SK-N-SH (cell line): ENCODE data around the gene METTL26. TPM values are rescaled to one million over a fixed set of nuclear protein-coding genes. Genes with fewer than 3 reads are reported as not detected.

Source experiments
- CTCF ChIA-PET: fragments of 300-600, 350-600 bp; formaldehyde crosslinking; extraction: SDS; loops from one replicate; lab custom pipeline; 2021; lab: Yijun Ruan, JAX
- POLR2A ChIA-PET: fragments of 350-600 bp; sonication (Branson Sonifier 250); formaldehyde crosslinking; extraction: SDS; loops from one replicate; lab custom pipeline; 2020; ENCODE audit warnings: antibody characterized with exemption, inconsistent platforms; lab: Yijun Ruan, JAX
- DNase-seq: peaks from one replicate; pipeline ENCODE4 v3.0.0; 2012
- H2AFZ ChIP-seq: fragments of 200-600 bp; sonication (generic); 2 replicates; pipeline ENCODE4 v1.8.1; 2016; ENCODE audit warnings: antibody characterized with exemption, mild to moderate bottlenecking, low read depth
- H3F3A ChIP-seq: fragments of 200-600 bp; sonication (generic); replicated peaks from 2 replicates; pipeline ENCODE3; 2016; ENCODE audit warnings: antibody characterized with exemption, mild to moderate bottlenecking; ENCODE audit not compliant: insufficient read depth
- H3K27ac ChIP-seq, 2 experiments: fragments of 200-500 bp in 1 of 2; fragments of 200-600 bp in 1 of 2; sonication (Bioruptor generic) in 1 of 2; sonication (generic), shearing (Covaris generic) in 1 of 2; 2 replicates each; pipeline versions ENCODE4 v1.5.1 to v1.6.1; 2014 to 2016; ENCODE audit warnings: low read depth in 2 of 2, inconsistent platforms in 1 of 2, low read length in 1 of 2, mild to moderate bottlenecking in 1 of 2, mixed read lengths in 1 of 2
- H3K27me3 ChIP-seq: fragments of 200-600 bp; sonication (generic), shearing (Covaris generic); 2 replicates; pipeline ENCODE4 v1.6.1; 2016; ENCODE audit warnings: mixed run types; ENCODE audit not compliant: insufficient read depth
- H3K36me3 ChIP-seq, 2 experiments: fragments of 200-500 bp in 1 of 2; fragments of 200-600 bp in 1 of 2; sonication (Bioruptor generic) in 1 of 2; sonication (generic) in 1 of 2; replicated peaks in 1 of 2; 2 replicates each; pipeline versions ENCODE3 to v1.5.1; 2014 to 2016; ENCODE audit warnings: low read length in 1 of 2, mild to moderate bottlenecking in 1 of 2; ENCODE audit not compliant: insufficient read depth in 2 of 2, control insufficient read depth in 1 of 2
- H3K4me1 ChIP-seq, 2 experiments: fragments of 200-500 bp in 1 of 2; fragments of 200-600 bp in 1 of 2; sonication (Bioruptor generic) in 1 of 2; sonication (generic), shearing (Covaris generic) in 1 of 2; 2 replicates each; pipeline versions ENCODE4 v1.5.1 to v1.6.1; 2014 to 2016; ENCODE audit warnings: low read depth in 1 of 2, low read length in 1 of 2, mixed run types in 1 of 2; ENCODE audit not compliant: insufficient read depth in 2 of 2, control insufficient read depth in 1 of 2
- H3K4me2 ChIP-seq: fragments of 200-600 bp; sonication (generic), shearing (Covaris generic); 2 replicates; pipeline ENCODE4 v1.6.1; 2017; ENCODE audit warnings: mixed run types
- H3K4me3 ChIP-seq, 2 experiments: fragments of 200-500 bp in 1 of 2; fragments of 200-600 bp in 1 of 2; sonication (Bioruptor generic) in 1 of 2; sonication (generic), shearing (Covaris generic) in 1 of 2; 2 replicates each; pipeline versions ENCODE4 v1.5.1 to v1.8.1; 2014 to 2016; ENCODE audit warnings: low read depth in 2 of 2, inconsistent platforms in 1 of 2, low read length in 1 of 2, mild to moderate bottlenecking in 1 of 2, mixed read lengths in 1 of 2, moderate library complexity in 1 of 2
- H3K79me2 ChIP-seq: fragments of 200-600 bp; sonication (generic); 2 replicates; pipeline ENCODE4 v1.8.1; 2017; ENCODE audit warnings: mild to moderate bottlenecking; ENCODE audit not compliant: insufficient read depth
- H3K9ac ChIP-seq: fragments of 200-600 bp; sonication (generic); 2 replicates; pipeline ENCODE4 v1.6.1; 2017; ENCODE audit warnings: mixed run types
- H3K9me2 ChIP-seq: fragments of 200-600 bp; sonication (generic); 2 replicates; pipeline ENCODE4 v1.6.1; 2017; ENCODE audit warnings: mixed run types
- H3K9me3 ChIP-seq: fragments of 200-600 bp; sonication (generic); 2 replicates; pipeline ENCODE4 v1.6.1; 2017; ENCODE audit warnings: mixed run types, mild to moderate bottlenecking, moderate library complexity
- H4K20me1 ChIP-seq: fragments of 200-600 bp; sonication (generic); 2 replicates; pipeline ENCODE4 v1.6.1; 2017; ENCODE audit warnings: mild to moderate bottlenecking, mixed run types; ENCODE audit not compliant: insufficient read depth
- ELF1 ChIP-seq: IDR thresholded peaks from 2 replicates; pipeline ENCODE4 v1.4.0; 2012
- EP300 ChIP-seq, 2 experiments: IDR thresholded peaks; 2 replicates each; pipeline versions ENCODE4 v1.4.0 to v1.6.1; 2012; ENCODE audit warnings: borderline replicate concordance in 1 of 2, low read depth in 1 of 2, low read length in 1 of 2
- EZH2phosphoT487 ChIP-seq: fragments of 200-600 bp; sonication (generic); IDR thresholded peaks from 2 replicates; pipeline ENCODE4 v1.6.1; 2017; ENCODE audit warnings: low read depth, mixed run types, mild to moderate bottlenecking, antibody characterized with exemption, moderate library complexity, borderline replicate concordance
- FOSL2 ChIP-seq: IDR thresholded peaks from 2 replicates; pipeline ENCODE4 v1.4.0; 2012; ENCODE audit warnings: low read depth, mild to moderate bottlenecking, moderate library complexity, borderline replicate concordance
- FOXM1 ChIP-seq: IDR thresholded peaks from 2 replicates; pipeline ENCODE4 v1.4.0; 2012; ENCODE audit warnings: low read depth, mild to moderate bottlenecking
- GABPA ChIP-seq: IDR thresholded peaks from 2 replicates; pipeline ENCODE4 v1.4.0; 2012; ENCODE audit warnings: low read depth, mild to moderate bottlenecking
- NFIC ChIP-seq: IDR thresholded peaks from 2 replicates; pipeline ENCODE4 v1.4.0; 2012; ENCODE audit warnings: borderline replicate concordance
- RFX5 ChIP-seq: IDR thresholded peaks from 2 replicates; pipeline ENCODE4 v1.6.1; 2012; ENCODE audit warnings: mild to moderate bottlenecking, improper control_type of control experiment, low read length
- RXRA ChIP-seq: IDR thresholded peaks from 2 replicates; pipeline ENCODE4 v1.4.0; 2012; ENCODE audit warnings: low read depth, mild to moderate bottlenecking, borderline replicate concordance
- SMC3 ChIP-seq: IDR thresholded peaks from 2 replicates; pipeline ENCODE4 v1.6.1; 2012; ENCODE audit warnings: low read depth, low read length, improper control_type of control experiment
- TAF1 ChIP-seq: IDR thresholded peaks from 2 replicates; pipeline ENCODE4 v1.6.1; 2012; ENCODE audit warnings: low read depth, mild to moderate bottlenecking, low read length, moderate library complexity, borderline replicate concordance
- TEAD4 ChIP-seq: IDR thresholded peaks from 2 replicates; pipeline ENCODE4 v1.4.0; 2012; ENCODE audit warnings: mild to moderate bottlenecking, borderline replicate concordance; ENCODE audit not compliant: insufficient read depth
- YY1 ChIP-seq: IDR thresholded peaks from 2 replicates; pipeline ENCODE4 v1.4.0; 2012; ENCODE audit warnings: low read depth, mild to moderate bottlenecking
- WGBS: methylation state at CpG from one replicate; pipeline ENCODE4 v1.1.6; 2017; ENCODE audit warnings: low lambda C conversion rate; 5-methylcytosine and 5-hydroxymethylcytosine counted together
- polyA plus RNA-seq, 3 experiments: library from polyadenylated mRNA; depleted of rRNA; stranded (reverse); fragments of >200 nt; gene quantifications; 2 replicates each; pipeline ENCODE4 v1.2.3, GENCODE V29; 2012
- TF ChIP-seq, protein P1 (sequence below): IDR thresholded peaks from 2 replicates; pipeline ENCODE4 v1.4.0; 2012; ENCODE audit warnings: low read depth, borderline replicate concordance
- TF ChIP-seq, protein P2 (sequence below): IDR thresholded peaks from 2 replicates; pipeline ENCODE4 v1.4.0; 2012; ENCODE audit warnings: low read depth, borderline replicate concordance
- TF ChIP-seq, protein P3 (sequence below): fragments of 150-350 bp; IDR thresholded peaks from 2 replicates; pipeline ENCODE4 v1.6.1; 2016; ENCODE audit warnings: mild to moderate bottlenecking, low read depth, low read length
- TF ChIP-seq, protein P4 (sequence below): IDR thresholded peaks from 2 replicates; pipeline ENCODE4 v1.4.0; 2012; ENCODE audit warnings: low read depth
- TF ChIP-seq, protein P5 (sequence below): fragments of 150-350 bp; IDR thresholded peaks from 2 replicates; pipeline ENCODE4 v1.6.1; 2017; ENCODE audit warnings: antibody characterized with exemption, low read length, low read depth, borderline replicate concordance

Gene METTL26
- polyA plus RNA-seq, 1 of the 3 experiments (the other 2 are of a cell fraction) = 167 TPM

DNA sequence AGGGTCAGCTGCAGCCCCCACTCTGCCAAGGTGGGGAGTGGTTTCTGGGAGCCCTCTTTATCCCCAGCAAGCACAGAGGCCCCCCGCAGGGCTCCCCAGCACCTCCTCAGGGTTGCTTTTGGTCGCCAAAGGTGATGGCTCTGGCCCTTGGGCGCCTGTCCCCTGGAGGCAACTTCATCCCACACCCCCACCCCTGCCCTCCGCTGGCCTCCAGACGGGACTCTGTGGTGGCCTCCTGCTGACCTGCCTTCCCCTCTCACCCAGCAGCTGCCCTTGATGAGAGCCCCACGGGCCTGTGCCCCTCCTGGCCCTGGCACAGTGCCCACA, 24.0 kb upstream of the METTL26 start:
- Histone ChIP-seq H3K79me2 (no peaks in the 10 kb centered on the region), H3K9ac (no peak overlapping the region), H3K36me3 (peaks cover 0 to 49% of the 10 kb centered on the region in 2 experiments), H3K4me3 (peak overlapping the region in 1 of 2 experiments; percentile 40; a peak in 2 of 4 replicates), H3K9me2 (no peaks in the 10 kb centered on the region), H2AFZ (0 out of 2 replicates have a peak overlapping the region, but pooled peaks have one; percentile 37), H4K20me1 (no peaks in the 10 kb centered on the region), H3K4me1 (peaks cover 3 to 35% of the 10 kb centered on the region in 2 experiments; a peak in 3 of 4 replicates), H3K4me2 (peak overlapping the region; percentile 63; the same call in 1 of the 2 replicates), H3K27me3 (no peaks in the 10 kb centered on the region), H3F3A (no peaks in the 10 kb centered on the region), H3K9me3 (no peaks in the 10 kb centered on the region), H3K27ac (peak overlapping the region; percentile 45 to 96)
- no peak for DNase-seq
- ChIA-PET POLR2A (interaction anchor here (1.0 to 1.5 kb wide), 5 partner anchors 8 to 71 kb away, joined by 3 to 13 read pairs (median 4); partner anchors contain the start of genes METRN, METTL26 and STUB1), CTCF (interaction anchor here (0.7 to 6.7 kb wide), 13 partner anchors 10 to 88 kb away, joined by 3 to 92 read pairs (median 5); partner anchors contain the start of genes MCRIP2, RHBDL1, STUB1 and WDR24)
- TF ChIP-seq FOXM1 (no peak), ELF1 (no peak), SMC3 (no peak), NFIC (no peak), FOSL2 (no peak), GABPA (no peak), YY1 (no peak), TAF1 (no peak), RXRA (no peak)
- TF ChIP-seq, protein P1, sequence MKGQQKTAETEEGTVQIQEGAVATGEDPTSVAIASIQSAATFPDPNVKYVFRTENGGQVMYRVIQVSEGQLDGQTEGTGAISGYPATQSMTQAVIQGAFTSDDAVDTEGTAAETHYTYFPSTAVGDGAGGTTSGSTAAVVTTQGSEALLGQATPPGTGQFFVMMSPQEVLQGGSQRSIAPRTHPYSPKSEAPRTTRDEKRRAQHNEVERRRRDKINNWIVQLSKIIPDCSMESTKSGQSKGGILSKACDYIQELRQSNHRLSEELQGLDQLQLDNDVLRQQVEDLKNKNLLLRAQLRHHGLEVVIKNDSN = no peak
- WGBS = 49% methylated on average over 5 of the region's 6 CpGs

DNA sequence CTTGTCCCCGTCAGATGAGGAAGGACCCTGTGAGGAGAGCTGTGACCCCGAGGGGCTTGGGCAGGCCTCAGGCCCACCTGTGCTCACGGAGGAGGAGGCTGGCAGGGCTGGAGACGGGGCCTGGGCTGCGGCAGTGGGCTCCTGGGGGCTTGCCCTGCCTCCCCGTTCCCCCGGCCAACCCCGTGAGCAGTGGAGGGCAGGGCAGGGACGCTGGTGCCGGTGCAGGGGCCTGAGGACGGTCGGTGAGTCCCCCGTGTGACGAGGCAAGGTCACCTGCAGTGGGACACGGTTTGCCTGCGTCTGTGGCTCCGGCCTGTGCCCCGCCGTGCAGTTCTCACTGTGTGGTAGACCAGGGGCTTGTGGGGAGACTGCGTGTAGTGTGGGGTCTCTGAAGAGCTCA, 23.5 kb upstream of the METTL26 start:
- TF ChIP-seq TAF1 (no peak), EZH2phosphoT487 (no peak), GABPA (no peak), EP300 (IDR thresholded peaks at IDR 0.05; ENCODE audit: borderline replicate concordance in 1 of 2, low read depth in 1 of 2, low read length in 1 of 2) (no peak), FOXM1 (no peak), RXRA (no peak), ELF1 (no peak), NFIC (no peak), FOSL2 (no peak), TEAD4 (no peak), RFX5 (no peak)
- TF ChIP-seq, protein P2, sequence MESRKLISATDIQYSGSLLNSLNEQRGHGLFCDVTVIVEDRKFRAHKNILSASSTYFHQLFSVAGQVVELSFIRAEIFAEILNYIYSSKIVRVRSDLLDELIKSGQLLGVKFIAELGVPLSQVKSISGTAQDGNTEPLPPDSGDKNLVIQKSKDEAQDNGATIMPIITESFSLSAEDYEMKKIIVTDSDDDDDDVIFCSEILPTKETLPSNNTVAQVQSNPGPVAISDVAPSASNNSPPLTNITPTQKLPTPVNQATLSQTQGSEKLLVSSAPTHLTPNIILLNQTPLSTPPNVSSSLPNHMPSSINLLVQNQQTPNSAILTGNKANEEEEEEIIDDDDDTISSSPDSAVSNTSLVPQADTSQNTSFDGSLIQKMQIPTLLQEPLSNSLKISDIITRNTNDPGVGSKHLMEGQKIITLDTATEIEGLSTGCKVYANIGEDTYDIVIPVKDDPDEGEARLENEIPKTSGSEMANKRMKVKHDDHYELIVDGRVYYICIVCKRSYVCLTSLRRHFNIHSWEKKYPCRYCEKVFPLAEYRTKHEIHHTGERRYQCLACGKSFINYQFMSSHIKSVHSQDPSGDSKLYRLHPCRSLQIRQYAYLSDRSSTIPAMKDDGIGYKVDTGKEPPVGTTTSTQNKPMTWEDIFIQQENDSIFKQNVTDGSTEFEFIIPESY = no peak
- TF ChIP-seq, protein P3, sequence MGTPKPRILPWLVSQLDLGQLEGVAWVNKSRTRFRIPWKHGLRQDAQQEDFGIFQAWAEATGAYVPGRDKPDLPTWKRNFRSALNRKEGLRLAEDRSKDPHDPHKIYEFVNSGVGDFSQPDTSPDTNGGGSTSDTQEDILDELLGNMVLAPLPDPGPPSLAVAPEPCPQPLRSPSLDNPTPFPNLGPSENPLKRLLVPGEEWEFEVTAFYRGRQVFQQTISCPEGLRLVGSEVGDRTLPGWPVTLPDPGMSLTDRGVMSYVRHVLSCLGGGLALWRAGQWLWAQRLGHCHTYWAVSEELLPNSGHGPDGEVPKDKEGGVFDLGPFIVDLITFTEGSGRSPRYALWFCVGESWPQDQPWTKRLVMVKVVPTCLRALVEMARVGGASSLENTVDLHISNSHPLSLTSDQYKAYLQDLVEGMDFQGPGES = no peak
- TF ChIP-seq, protein P4, sequence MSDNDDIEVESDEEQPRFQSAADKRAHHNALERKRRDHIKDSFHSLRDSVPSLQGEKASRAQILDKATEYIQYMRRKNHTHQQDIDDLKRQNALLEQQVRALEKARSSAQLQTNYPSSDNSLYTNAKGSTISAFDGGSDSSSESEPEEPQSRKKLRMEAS = no peak
- TF ChIP-seq, protein P5, sequence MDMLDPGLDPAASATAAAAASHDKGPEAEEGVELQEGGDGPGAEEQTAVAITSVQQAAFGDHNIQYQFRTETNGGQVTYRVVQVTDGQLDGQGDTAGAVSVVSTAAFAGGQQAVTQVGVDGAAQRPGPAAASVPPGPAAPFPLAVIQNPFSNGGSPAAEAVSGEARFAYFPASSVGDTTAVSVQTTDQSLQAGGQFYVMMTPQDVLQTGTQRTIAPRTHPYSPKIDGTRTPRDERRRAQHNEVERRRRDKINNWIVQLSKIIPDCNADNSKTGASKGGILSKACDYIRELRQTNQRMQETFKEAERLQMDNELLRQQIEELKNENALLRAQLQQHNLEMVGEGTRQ = no peak
- peak overlapping the region in 1 of 2 experiments; percentile 96; a peak in 2 of 4 replicates for H3K27ac ChIP-seq
- no peak overlapping the region; a peak in 1 of 4 replicates for H3K4me3 ChIP-seq
- H3K27me3 ChIP-seq = no peaks in the 10 kb centered on the region
- H3K36me3 ChIP-seq = peaks cover 0 to 54% of the 10 kb centered on the region in 2 experiments
- ChIA-PET CTCF (interaction anchor here (0.7 to 6.7 kb wide), 13 partner anchors 8 to 88 kb away, joined by 3 to 92 read pairs (median 4); partner anchors contain the start of genes MCRIP2, RHBDL1, RHOT2 and STUB1), POLR2A (interaction anchor here (0.8 to 1.5 kb wide), 5 partner anchors 8 to 56 kb away, joined by 3 to 13 read pairs (median 4); partner anchors contain the start of genes METRN and METTL26)
- no peak overlapping the region for H3K9ac ChIP-seq
- H3K9me3 ChIP-seq = no peaks in the 10 kb centered on the region
- DNase-seq = no peak
- 91% methylated on average over 6 of the region's 20 CpGs for WGBS
- H4K20me1 ChIP-seq = no peaks in the 10 kb centered on the region
- no peak overlapping the region for H2AFZ ChIP-seq
- H3K4me1 ChIP-seq = peaks cover 3 to 35% of the 10 kb centered on the region in 2 experiments; a peak in 3 of 4 replicates
- no peaks in the 10 kb centered on the region for H3K79me2 ChIP-seq
- no peaks in the 10 kb centered on the region for H3F3A ChIP-seq
- no peak overlapping the region for H3K4me2 ChIP-seq
- no peaks in the 10 kb centered on the region for H3K9me2 ChIP-seq
